Measurements from ENCODE around the gene FRMD8. TPM values are rescaled to one million over a fixed set of nuclear protein-coding genes. Genes with fewer than 3 reads are reported as not detected.

The FRMD8 gene
- total RNA-seq, 1 experiment from 2014 or later, result 18.9 TPM

DNA sequence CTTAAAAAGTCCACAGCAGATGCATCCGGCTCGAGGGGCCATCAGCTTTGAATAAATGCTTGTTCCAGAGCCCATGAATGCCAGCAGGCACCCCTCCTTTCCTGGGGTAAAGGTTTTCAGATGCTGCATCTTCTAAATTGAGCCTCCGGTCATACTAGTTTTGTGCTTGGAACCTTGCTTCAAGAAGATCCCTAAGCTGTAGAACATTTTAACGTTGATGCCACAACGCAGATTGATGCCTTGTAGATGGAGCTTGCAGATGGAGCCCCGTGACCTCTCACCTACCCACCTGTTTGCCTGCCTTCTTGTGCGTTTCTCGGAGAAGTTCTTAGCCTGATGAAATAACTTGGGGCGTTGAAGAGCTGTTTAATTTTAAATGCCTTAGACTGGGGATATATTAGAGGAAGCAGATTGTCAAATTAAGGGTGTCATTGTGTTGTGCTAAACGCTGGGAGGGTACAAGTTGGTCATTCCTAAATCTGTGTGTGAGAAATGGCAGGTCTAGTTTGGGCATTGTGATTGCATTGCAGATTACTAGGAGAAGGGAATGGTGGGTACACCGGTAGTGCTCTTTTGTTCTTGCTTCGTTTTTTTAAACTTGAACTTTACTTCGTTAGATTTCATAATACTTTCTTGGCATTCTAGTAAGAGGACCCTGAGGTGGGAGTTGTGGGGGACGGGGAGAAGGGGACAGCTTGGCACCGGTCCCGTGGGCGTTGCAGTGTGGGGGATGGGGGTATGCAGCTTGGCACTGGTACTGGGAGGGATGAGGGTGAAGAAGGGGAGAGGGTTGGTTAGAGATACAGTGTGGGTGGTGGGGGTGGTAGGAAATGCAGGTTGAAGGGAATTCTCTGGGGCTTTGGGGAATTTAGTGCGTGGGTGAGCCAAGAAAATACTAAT lies 38.0 kb downstream of the FRMD8 start:
- Mint-ChIP-seq H3K4me1 (ENCODE audit: insufficient read depth, unreplicated experiment) (peaks cover 24% of the 10 kb centered on the region), H3K4me3 (ENCODE audit: unreplicated experiment) (peak overlapping the region; percentile 98), H3K9me3 (ENCODE audit: unreplicated experiment) (no peaks in the 10 kb centered on the region), H3K27ac (ENCODE audit: low read depth, unreplicated experiment) (peak overlapping the region; percentile 99), H3K27me3 (ENCODE audit: insufficient read depth, unreplicated experiment) (peaks cover 10% of the 10 kb centered on the region), H3K36me3 (ENCODE audit: insufficient read depth, unreplicated experiment) (peaks cover 76% of the 10 kb centered on the region)
- peak; percentile 57 for DNase-seq (ENCODE audit: unreplicated experiment)
- POLR2A ChIA-PET, result interaction anchor here (0.6 to 21.4 kb wide), 16 partner anchors 6 to 238 kb away, joined by 3 to 2994 read pairs (median 9); partner anchors contain the start of genes FAM89B, FRMD8, MALAT1 and NEAT1
- no TSS peak for BruUV-seq (replicated peaks)
- intact Hi-C loops (cut with micrococcal nuclease), result no loop called here
- CTCF ChIA-PET, result interaction anchor here (0.6 to 1.4 kb wide), 5 partner anchors 10 to 141 kb away, joined by 3 to 6 read pairs (median 3); no protein-coding TSS in a partner anchor
- TF ChIP-seq, protein P1, sequence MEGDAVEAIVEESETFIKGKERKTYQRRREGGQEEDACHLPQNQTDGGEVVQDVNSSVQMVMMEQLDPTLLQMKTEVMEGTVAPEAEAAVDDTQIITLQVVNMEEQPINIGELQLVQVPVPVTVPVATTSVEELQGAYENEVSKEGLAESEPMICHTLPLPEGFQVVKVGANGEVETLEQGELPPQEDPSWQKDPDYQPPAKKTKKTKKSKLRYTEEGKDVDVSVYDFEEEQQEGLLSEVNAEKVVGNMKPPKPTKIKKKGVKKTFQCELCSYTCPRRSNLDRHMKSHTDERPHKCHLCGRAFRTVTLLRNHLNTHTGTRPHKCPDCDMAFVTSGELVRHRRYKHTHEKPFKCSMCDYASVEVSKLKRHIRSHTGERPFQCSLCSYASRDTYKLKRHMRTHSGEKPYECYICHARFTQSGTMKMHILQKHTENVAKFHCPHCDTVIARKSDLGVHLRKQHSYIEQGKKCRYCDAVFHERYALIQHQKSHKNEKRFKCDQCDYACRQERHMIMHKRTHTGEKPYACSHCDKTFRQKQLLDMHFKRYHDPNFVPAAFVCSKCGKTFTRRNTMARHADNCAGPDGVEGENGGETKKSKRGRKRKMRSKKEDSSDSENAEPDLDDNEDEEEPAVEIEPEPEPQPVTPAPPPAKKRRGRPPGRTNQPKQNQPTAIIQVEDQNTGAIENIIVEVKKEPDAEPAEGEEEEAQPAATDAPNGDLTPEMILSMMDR (IDR thresholded peaks at IDR 0.05; ENCODE audit: unreplicated experiment), result no peak

DNA sequence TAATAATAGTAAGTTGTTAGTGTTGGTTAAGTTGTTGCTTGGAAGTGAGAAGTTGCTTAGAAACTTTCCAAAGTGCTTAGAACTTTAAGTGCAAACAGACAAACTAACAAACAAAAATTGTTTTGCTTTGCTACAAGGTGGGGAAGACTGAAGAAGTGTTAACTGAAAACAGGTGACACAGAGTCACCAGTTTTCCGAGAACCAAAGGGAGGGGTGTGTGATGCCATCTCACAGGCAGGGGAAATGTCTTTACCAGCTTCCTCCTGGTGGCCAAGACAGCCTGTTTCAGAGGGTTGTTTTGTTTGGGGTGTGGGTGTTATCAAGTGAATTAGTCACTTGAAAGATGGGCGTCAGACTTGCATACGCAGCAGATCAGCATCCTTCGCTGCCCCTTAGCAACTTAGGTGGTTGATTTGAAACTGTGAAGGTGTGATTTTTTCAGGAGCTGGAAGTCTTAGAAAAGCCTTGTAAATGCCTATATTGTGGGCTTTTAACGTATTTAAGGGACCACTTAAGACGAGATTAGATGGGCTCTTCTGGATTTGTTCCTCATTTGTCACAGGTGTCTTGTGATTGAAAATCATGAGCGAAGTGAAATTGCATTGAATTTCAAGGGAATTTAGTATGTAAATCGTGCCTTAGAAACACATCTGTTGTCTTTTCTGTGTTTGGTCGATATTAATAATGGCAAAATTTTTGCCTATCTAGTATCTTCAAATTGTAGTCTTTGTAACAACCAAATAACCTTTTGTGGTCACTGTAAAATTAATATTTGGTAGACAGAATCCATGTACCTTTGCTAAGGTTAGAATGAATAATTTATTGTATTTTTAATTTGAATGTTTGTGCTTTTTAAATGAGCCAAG lies 38.9 kb downstream of the FRMD8 start:
- peaks cover 25% of the 10 kb centered on the region for H3K4me1 Mint-ChIP-seq (ENCODE audit: insufficient read depth, unreplicated experiment)
- H3K27me3 Mint-ChIP-seq (ENCODE audit: insufficient read depth, unreplicated experiment), result peaks cover 10% of the 10 kb centered on the region
- POLR2A ChIA-PET, result interaction anchor here (1.3 to 21.4 kb wide), 12 partner anchors 7 to 237 kb away, joined by 3 to 2994 read pairs (median 123); partner anchors contain the start of genes FRMD8, MALAT1, NEAT1 and PCNX3
- H3K36me3 Mint-ChIP-seq (ENCODE audit: insufficient read depth, unreplicated experiment), result peaks cover 85% of the 10 kb centered on the region
- CTCF ChIA-PET, result no interaction called here
- DNase-seq (ENCODE audit: unreplicated experiment), result peak; percentile 76
- TSS peak; percentile 8 for BruUV-seq (replicated peaks)
- intact Hi-C loops (cut with micrococcal nuclease), result no loop called here
- H3K9me3 Mint-ChIP-seq (ENCODE audit: unreplicated experiment), result no peaks in the 10 kb centered on the region
- peak overlapping the region; percentile 98 for H3K4me3 Mint-ChIP-seq (ENCODE audit: unreplicated experiment)
- TF ChIP-seq, protein P1 (IDR thresholded peaks at IDR 0.05; ENCODE audit: unreplicated experiment), result no peak
- peak overlapping the region; percentile 99 for H3K27ac Mint-ChIP-seq (ENCODE audit: low read depth, unreplicated experiment)

DNA sequence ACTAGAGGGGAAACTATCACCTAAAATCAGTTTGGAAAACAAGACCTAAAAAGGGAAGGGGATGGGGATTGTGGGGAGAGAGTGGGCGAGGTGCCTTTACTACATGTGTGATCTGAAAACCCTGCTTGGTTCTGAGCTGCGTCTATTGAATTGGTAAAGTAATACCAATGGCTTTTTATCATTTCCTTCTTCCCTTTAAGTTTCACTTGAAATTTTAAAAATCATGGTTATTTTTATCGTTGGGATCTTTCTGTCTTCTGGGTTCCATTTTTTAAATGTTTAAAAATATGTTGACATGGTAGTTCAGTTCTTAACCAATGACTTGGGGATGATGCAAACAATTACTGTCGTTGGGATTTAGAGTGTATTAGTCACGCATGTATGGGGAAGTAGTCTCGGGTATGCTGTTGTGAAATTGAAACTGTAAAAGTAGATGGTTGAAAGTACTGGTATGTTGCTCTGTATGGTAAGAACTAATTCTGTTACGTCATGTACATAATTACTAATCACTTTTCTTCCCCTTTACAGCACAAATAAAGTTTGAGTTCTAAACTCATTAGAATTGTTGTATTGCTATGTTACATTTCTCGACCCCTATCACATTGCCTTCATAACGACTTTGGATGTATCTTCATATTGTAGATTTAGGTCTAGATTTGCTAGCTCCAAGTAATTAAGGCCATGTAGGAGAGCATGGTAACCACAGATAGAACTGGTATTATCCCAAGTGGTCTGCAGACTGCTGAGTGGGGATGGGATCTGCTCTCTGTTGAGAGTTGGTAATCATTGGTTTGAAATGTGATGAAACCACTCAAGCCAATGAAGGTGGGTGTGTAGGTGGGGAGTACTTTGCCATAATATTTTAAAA lies 39.8 kb downstream of the FRMD8 start:
- peak overlapping the region; percentile 98 for H3K4me3 Mint-ChIP-seq (ENCODE audit: unreplicated experiment)
- CTCF ChIA-PET, result interaction anchor here (0.6 kb wide), 1 partner anchor 73 kb away, joined by 3 read pairs; the partner anchor contains the start of gene MALAT1
- peaks cover 94% of the 10 kb centered on the region for H3K36me3 Mint-ChIP-seq (ENCODE audit: insufficient read depth, unreplicated experiment)
- H3K4me1 Mint-ChIP-seq (ENCODE audit: insufficient read depth, unreplicated experiment), result peaks cover 31% of the 10 kb centered on the region
- H3K27me3 Mint-ChIP-seq (ENCODE audit: insufficient read depth, unreplicated experiment), result peaks cover 10% of the 10 kb centered on the region
- POLR2A ChIA-PET, result interaction anchor here (2.0 to 21.4 kb wide), 8 partner anchors 8 to 237 kb away, joined by 7 to 2994 read pairs (median 382); partner anchors contain the start of genes FRMD8, MALAT1, NEAT1 and PCNX3
- H3K27ac Mint-ChIP-seq (ENCODE audit: low read depth, unreplicated experiment), result peak overlapping the region; percentile 99
- TF ChIP-seq, protein P1 (IDR thresholded peaks at IDR 0.05; ENCODE audit: unreplicated experiment), result no peak
- BruUV-seq (replicated peaks), result TSS peak; percentile 20
- intact Hi-C loops (cut with micrococcal nuclease), result no loop called here
- peak; percentile 90 for DNase-seq (ENCODE audit: unreplicated experiment)
- no peaks in the 10 kb centered on the region for H3K9me3 Mint-ChIP-seq (ENCODE audit: unreplicated experiment)

Measured in MCF 10A (cell line).